HT-29 (cell line): ENCODE data around the gene MS4A14. TPM values are rescaled to one million over a fixed set of nuclear protein-coding genes. Genes with fewer than 3 reads are reported as not detected.
"Not testable (repeated sequence)": the region's sequence is repeated elsewhere in the genome, so short reads cannot be mapped to it uniquely, and the experiment has no call there.

Experiments used
- DNase-seq: peaks from one replicate; pipeline ENCODE4 v3.0.0-alpha.2; 2015; ENCODE audit warnings: low spot score
- total RNA-seq: library from RNA; depleted of rRNA; stranded (reverse); fragments of >200 nt; shearing (Covaris generic); gene quantifications from 2 replicates; pipeline ENCODE4 v1.2.3, GENCODE V29; 2014

MS4A14 gene
- total RNA-seq, 1 experiment from 2014 or later, result not detected

- DNase-seq, result no peak
These were observed 17.9 kb upstream of the MS4A14 start, which contains the start of gene MS4A7 for GRCh38 chr11:60378354-60378753. Gene MS4A7, plus strand, starts transcription at chr11:60378532. Its CDS starts 4,610 bp downstream, at chr11:60383142.

GRCh38 chr11:60389279-60389910 is 6.9 kb upstream of the MS4A14 start:
- no peak for DNase-seq

- DNase-seq, result no peak
These were observed 5.8 kb upstream of the MS4A14 start for GRCh38 chr11:60390419-60390818.

- DNase-seq, result no peak
These were observed 3.9 kb upstream of the MS4A14 start for GRCh38 chr11:60392361-60392760.

- DNase-seq, result no peak
These were observed 3.2 kb upstream of the MS4A14 start for GRCh38 chr11:60393016-60393415.

- no peak for DNase-seq
These were observed 1.4 kb upstream of the MS4A14 start for GRCh38 chr11:60394666-60395380.

- no peak for DNase-seq
These were observed 540 bp downstream of the MS4A14 start for GRCh38 chr11:60396799-60397198.

- DNase-seq, result no peak
These were observed 23.8 kb downstream of the MS4A14 start for GRCh38 chr11:60420015-60420414.

GRCh38 chr11:60422609-60423008 is 26.4 kb downstream of the MS4A14 start:
- no peak for DNase-seq

GRCh38 chr11:60428517-60428916 is 32.3 kb downstream of the MS4A14 start:
- no peak for DNase-seq

- no peak for DNase-seq
These were observed 33.0 kb downstream of the MS4A14 start, which contains the start of gene MS4A5 for GRCh38 chr11:60429272-60429671. Gene MS4A5, plus strand, starts transcription at chr11:60429572. Its CDS starts 103 bp downstream, at chr11:60429675.

GRCh38 chr11:60431251-60431650 is 35.0 kb downstream of the MS4A14 start:
- no peak for DNase-seq

GRCh38 chr11:60433401-60433800 is 37.1 kb downstream of the MS4A14 start:
- DNase-seq, result no peak

- DNase-seq, result no peak
These were observed 50.8 kb downstream of the MS4A14 start for GRCh38 chr11:60447070-60447469.

GRCh38 chr11:60447846-60448245 is 51.6 kb downstream of the MS4A14 start:
- DNase-seq, result no peak

- DNase-seq, result not testable (repeated sequence)
These were observed 54.9 kb downstream of the MS4A14 start for GRCh38 chr11:60451185-60451584.

- no peak for DNase-seq
These were observed 58.0 kb downstream of the MS4A14 start for GRCh38 chr11:60454212-60454611.

GRCh38 chr11:60455531-60456042 is 59.3 kb downstream of the MS4A14 start, which contains the start of gene MS4A1:
Gene MS4A1, plus strand, starts transcription at chr11:60455847. Its CDS starts 6,528 bp downstream, at chr11:60462375.
- no peak for DNase-seq

GRCh38 chr11:60457576-60457975 is 61.3 kb downstream of the MS4A14 start:
- DNase-seq, result no peak

GRCh38 chr11:60459345-60459744 is 63.1 kb downstream of the MS4A14 start:
- no peak for DNase-seq
